Measurements from ENCODE around the gene TMEM39B.
"Not testable (repeated sequence)": the region's sequence is repeated elsewhere in the genome, so short reads cannot be mapped to it uniquely, and the experiment has no call there.

The TMEM39B gene

GRCh38 chr1:32068957-32069588 lies 3.7 kb upstream of the TMEM39B start:
- DNase-seq (ENCODE audit: low read depth in 2 of 2): no peak

- DNase-seq (ENCODE audit: low read depth in 2 of 2): no peak
Measured at GRCh38 chr1:32071758-32072621, 749 bp upstream of the TMEM39B start.

GRCh38 chr1:32073299-32074229 lies 825 bp downstream of the TMEM39B start:
- no peak for DNase-seq (ENCODE audit: low read depth in 2 of 2)

GRCh38 chr1:32074841-32075240 lies 2.1 kb downstream of the TMEM39B start:
- no peak for DNase-seq (ENCODE audit: low read depth in 2 of 2)

GRCh38 chr1:32077451-32077850 lies 4.7 kb downstream of the TMEM39B start:
- DNase-seq (ENCODE audit: low read depth in 2 of 2): no peak

GRCh38 chr1:32082022-32082421 lies 9.3 kb downstream of the TMEM39B start:
- no peak for DNase-seq (ENCODE audit: low read depth in 2 of 2)

- DNase-seq (ENCODE audit: low read depth in 2 of 2): not testable (repeated sequence)
Measured at GRCh38 chr1:32086381-32086780, 13.6 kb downstream of the TMEM39B start.

GRCh38 chr1:32091176-32091575 lies 18.4 kb downstream of the TMEM39B start:
- no peak for DNase-seq (ENCODE audit: low read depth in 2 of 2)

- DNase-seq (ENCODE audit: low read depth in 2 of 2): no peak
Measured at GRCh38 chr1:32091591-32091990, 18.9 kb downstream of the TMEM39B start.

- no peak for DNase-seq (ENCODE audit: low read depth in 2 of 2)
Measured at GRCh38 chr1:32094746-32095521, 22.2 kb downstream of the TMEM39B start.

- no peak for DNase-seq (ENCODE audit: low read depth in 2 of 2)
Measured at GRCh38 chr1:32099426-32099825, 26.7 kb downstream of the TMEM39B start.

- no peak for DNase-seq (ENCODE audit: low read depth in 2 of 2)
Measured at GRCh38 chr1:32100359-32100758, 27.6 kb downstream of the TMEM39B start.

GRCh38 chr1:32100807-32101708 lies 28.3 kb downstream of the TMEM39B start:
- no peak for DNase-seq (ENCODE audit: low read depth in 2 of 2)

- DNase-seq (ENCODE audit: low read depth in 2 of 2): no peak
Measured at GRCh38 chr1:32104127-32104526, 31.4 kb downstream of the TMEM39B start.

GRCh38 chr1:32105338-32105737 lies 32.6 kb downstream of the TMEM39B start:
- DNase-seq (ENCODE audit: low read depth in 2 of 2): no peak

- DNase-seq (ENCODE audit: low read depth in 2 of 2): no peak
Measured at GRCh38 chr1:32106663-32107275, 34.0 kb downstream of the TMEM39B start.

GRCh38 chr1:32107742-32108661 lies 35.3 kb downstream of the TMEM39B start, which contains the start of gene KPNA6:
KPNA6 (plus strand) TSS chr1:32108056; CDS start chr1:32108131, 75 bp downstream.
- peak; percentile 76 to 78 for DNase-seq (ENCODE audit: low read depth in 2 of 2)

GRCh38 chr1:32111040-32111623 lies 38.4 kb downstream of the TMEM39B start:
- no peak for DNase-seq (ENCODE audit: low read depth in 2 of 2)

Measured in stimulated activated CD8-positive, alpha-beta memory T cell treated with anti-CD3 and anti-CD28 coated beads, Interleukin-7, amount 100 ng/mL, for 1 hour (primary cell).